Measurements from ENCODE around the gene ZHX3.

The ZHX3 gene

GRCh38 chr20:41214202-41214601, 103.3 kb downstream of the ZHX3 start:
- TF ChIP-seq, protein P1, sequence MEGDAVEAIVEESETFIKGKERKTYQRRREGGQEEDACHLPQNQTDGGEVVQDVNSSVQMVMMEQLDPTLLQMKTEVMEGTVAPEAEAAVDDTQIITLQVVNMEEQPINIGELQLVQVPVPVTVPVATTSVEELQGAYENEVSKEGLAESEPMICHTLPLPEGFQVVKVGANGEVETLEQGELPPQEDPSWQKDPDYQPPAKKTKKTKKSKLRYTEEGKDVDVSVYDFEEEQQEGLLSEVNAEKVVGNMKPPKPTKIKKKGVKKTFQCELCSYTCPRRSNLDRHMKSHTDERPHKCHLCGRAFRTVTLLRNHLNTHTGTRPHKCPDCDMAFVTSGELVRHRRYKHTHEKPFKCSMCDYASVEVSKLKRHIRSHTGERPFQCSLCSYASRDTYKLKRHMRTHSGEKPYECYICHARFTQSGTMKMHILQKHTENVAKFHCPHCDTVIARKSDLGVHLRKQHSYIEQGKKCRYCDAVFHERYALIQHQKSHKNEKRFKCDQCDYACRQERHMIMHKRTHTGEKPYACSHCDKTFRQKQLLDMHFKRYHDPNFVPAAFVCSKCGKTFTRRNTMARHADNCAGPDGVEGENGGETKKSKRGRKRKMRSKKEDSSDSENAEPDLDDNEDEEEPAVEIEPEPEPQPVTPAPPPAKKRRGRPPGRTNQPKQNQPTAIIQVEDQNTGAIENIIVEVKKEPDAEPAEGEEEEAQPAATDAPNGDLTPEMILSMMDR (IDR thresholded peaks at IDR 0.05; ENCODE audit: control extremely low read depth, extremely low read depth, low read depth, missing control alignments): no peak
- ChIA-PET CTCF (interaction anchor here (1.0 to 1.5 kb wide), 3 partner anchors 10 to 41 kb away, joined by 3 to 5 read pairs (median 4); no protein-coding TSS in a partner anchor), POLR2A (no interaction called here)
- no peak for DNase-seq (ENCODE audit: extremely low spot score)

DNA sequence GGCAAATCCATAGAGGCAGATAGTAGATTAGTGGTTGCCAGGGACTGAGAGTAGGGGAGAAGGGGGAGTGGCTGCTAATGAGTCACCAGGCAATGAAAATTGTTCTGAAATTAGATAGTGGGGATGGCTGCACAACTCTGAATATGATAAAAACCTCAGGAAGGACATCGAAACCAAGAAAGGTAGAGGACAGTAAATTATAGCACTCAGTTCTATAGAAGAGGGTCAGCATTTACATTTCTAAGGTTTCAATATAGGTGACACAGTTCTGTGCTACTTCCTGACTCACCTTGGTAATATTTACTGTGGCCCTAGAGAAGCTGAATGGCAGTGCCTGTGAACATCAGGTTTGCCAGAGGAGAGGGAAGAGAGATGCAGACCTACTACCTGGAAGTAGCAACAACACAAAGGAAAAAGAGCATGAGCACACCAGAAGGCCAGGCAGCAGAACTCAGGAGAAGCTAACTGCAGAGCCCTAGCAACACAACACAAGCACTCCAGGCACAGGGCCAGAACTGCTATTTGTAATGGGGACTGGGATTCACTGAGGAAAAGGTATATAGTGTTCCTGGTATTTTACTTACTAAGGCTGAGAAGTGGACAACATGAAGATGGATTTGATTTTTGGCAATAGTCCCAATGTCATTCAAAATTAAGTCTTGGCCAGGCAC, 104.2 kb downstream of the ZHX3 start:
- TF ChIP-seq, protein P1 (IDR thresholded peaks at IDR 0.05; ENCODE audit: control extremely low read depth, extremely low read depth, low read depth, missing control alignments): no peak
- ChIA-PET POLR2A (no interaction called here), CTCF (interaction anchor here (1.3 to 1.5 kb wide), 2 partner anchors 11 to 40 kb away, joined by 4 to 5 read pairs; no protein-coding TSS in a partner anchor)
- DNase-seq (ENCODE audit: extremely low spot score): no peak

DNA sequence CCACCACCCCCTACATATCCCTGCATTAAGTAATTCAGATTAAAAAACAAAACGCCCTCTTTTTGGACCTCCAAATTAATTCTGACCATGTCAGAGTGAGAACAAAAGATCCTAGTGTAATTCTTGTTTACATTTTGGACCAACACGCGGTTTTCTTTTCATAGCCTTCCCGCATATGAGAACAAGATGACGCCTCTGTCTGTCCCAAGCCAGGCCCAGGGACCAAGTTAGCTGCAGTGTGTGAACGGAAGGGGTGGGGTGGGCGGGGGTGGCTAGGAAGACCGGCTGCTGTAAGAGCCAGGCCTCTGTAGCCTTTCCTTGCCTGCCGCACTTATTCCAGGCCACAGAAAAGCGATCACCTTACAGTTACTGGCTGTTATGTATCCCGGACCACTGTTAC, 112.2 kb downstream of the ZHX3 start:
- DNase-seq (ENCODE audit: extremely low spot score): no peak
- ChIA-PET POLR2A (no interaction called here), CTCF (no interaction called here)
- TF ChIP-seq, protein P1 (IDR thresholded peaks at IDR 0.05; ENCODE audit: control extremely low read depth, extremely low read depth, low read depth, missing control alignments): no peak

DNA sequence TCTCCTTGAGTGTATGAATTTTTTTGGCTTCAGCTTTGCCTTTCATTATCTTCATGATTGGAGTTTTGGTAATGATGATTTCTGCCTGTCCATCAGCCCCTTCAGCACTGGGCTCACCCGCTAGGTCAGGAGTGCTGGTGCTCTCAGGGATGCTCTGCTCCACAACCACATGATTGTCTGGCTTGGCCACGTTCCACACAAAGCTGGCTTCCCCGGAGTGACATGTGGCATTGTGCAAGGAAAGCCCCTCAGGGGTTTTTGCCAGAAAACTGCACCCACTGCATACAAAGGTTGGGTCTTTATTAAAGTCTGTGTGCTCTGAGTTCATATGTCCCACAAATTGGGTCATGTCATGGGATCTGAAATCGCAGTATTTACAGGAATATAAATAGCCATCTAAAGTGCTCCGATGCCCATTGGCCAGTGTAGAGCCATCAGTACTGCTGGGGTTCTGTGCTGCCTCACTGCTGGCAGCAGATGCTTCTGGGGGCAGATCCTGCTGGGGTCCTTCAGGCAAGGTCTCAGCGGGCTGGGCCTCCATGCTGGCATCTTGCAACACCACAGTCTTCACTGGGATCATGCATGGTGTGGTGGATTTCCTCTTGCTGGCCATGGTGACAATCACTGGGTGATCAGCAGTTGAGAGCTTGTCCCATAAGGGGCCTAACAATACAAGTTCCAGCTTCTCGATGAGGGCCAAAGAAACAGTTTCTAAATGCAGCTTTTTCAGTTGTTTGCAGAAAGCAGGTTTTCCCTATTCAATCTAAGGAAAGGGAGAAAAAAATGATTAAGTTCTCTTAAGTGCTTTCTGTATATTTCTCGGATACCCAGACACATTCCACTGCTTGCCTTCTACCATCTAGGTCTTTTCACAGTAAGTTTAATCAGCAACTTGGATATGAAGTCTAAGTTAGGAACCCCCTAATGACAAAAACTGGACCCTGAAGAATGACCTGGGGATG, 112.9 kb downstream of the ZHX3 start:
- POLR2A ChIA-PET: no interaction called here
- CTCF ChIA-PET: interaction anchor here (1.2 kb wide), 1 partner anchor 13 kb away, joined by 3 read pairs; no protein-coding TSS in a partner anchor
- TF ChIP-seq, protein P1 (IDR thresholded peaks at IDR 0.05; ENCODE audit: control extremely low read depth, extremely low read depth, low read depth, missing control alignments): no peak
- DNase-seq (ENCODE audit: extremely low spot score): no peak

DNA sequence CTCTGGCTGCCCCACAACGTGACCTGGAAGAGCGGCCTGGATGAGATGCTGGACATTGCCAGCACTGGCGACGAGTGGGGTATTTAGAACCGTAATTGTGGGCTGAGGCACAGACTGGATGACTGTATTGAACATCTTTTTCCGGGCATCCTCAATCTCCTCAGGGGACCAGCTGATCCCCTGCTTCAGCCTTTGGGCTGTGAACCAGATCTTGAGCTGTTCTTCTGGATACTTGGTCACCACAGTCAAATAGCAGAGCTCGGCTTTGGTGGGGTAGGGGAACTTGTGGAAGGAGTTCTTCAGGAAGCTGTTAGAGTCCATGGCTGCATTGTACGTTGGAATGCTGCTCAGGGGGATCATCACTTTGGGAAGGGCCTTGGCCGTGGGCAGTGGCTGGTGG, 113.9 kb downstream of the ZHX3 start:
- ChIA-PET CTCF (interaction anchor here (1.2 kb wide), 1 partner anchor 14 kb away, joined by 3 read pairs; no protein-coding TSS in a partner anchor), POLR2A (no interaction called here)
- TF ChIP-seq, protein P1 (IDR thresholded peaks at IDR 0.05; ENCODE audit: control extremely low read depth, extremely low read depth, low read depth, missing control alignments): no peak
- no peak for DNase-seq (ENCODE audit: extremely low spot score)

GRCh38 chr20:41202426-41202825, 115.1 kb downstream of the ZHX3 start:
- TF ChIP-seq, protein P1 (IDR thresholded peaks at IDR 0.05; ENCODE audit: control extremely low read depth, extremely low read depth, low read depth, missing control alignments): no peak
- ChIA-PET POLR2A (no interaction called here), CTCF (interaction anchor here (0.8 to 1.8 kb wide), 4 partner anchors 13 to 47 kb away, joined by 3 to 7 read pairs (median 5); no protein-coding TSS in a partner anchor)
- no peak for DNase-seq (ENCODE audit: extremely low spot score)

All from GM10248 (cell line).